Measurements from ENCODE around the gene FGF14. TPM values are rescaled to one million over a fixed set of nuclear protein-coding genes. Genes with fewer than 3 reads are reported as not detected.

FGF14 gene
- total RNA-seq, 4 donors from 2014 or later, result 0.04 to 1.4 (median 0.38) TPM

GRCh38 chr13:102127153-102127552 is 274.7 kb downstream of the FGF14 start:
- Histone ChIP-seq H3K4me3 (replicated peaks in 1 of 3) (no peak overlapping the region), H3K9me3 (no peaks in the 10 kb centered on the region), H3K27ac (no peak overlapping the region), H3K36me3 (no peaks in the 10 kb centered on the region), H3K4me1 (peaks cover 3 to 9% of the 10 kb centered on the region in 2 donors), H3K27me3 (no peaks in the 10 kb centered on the region)
- intact Hi-C loops (cut with DNase I), result no loop called here
- no peak for DNase-seq
- TF ChIP-seq CTCF (IDR thresholded peaks at IDR 0.05) (no peak), POLR2A (IDR thresholded peaks at IDR 0.05) (no peak)
- WGBS, 2 donors, result 70 to 87% methylated on average over 1 of the region's 1 CpG

GRCh38 chr13:102122147-102122546 is 279.7 kb downstream of the FGF14 start:
- no peak overlapping the region for H3K27ac ChIP-seq
- H3K4me3 ChIP-seq (replicated peaks in 1 of 3), result no peak overlapping the region
- H3K4me1 ChIP-seq, result no peaks in the 10 kb centered on the region
- intact Hi-C loops (cut with DNase I), result no loop called here
- TF ChIP-seq CTCF (IDR thresholded peaks at IDR 0.05) (no peak), POLR2A (IDR thresholded peaks at IDR 0.05) (no peak)
- no peaks in the 10 kb centered on the region for H3K36me3 ChIP-seq
- no peak for DNase-seq
- 88 to 91% methylated on average over 4 of the region's 4 CpGs for WGBS, 2 donors
- no peaks in the 10 kb centered on the region for H3K9me3 ChIP-seq
- H3K27me3 ChIP-seq, result no peaks in the 10 kb centered on the region

- Histone ChIP-seq H3K27ac (no peak overlapping the region), H3K4me3 (replicated peaks in 1 of 3) (no peak overlapping the region), H3K27me3 (no peaks in the 10 kb centered on the region), H3K9me3 (no peaks in the 10 kb centered on the region), H3K4me1 (no peaks in the 10 kb centered on the region), H3K36me3 (no peaks in the 10 kb centered on the region)
- TF ChIP-seq POLR2A (IDR thresholded peaks at IDR 0.05) (no peak), CTCF (IDR thresholded peaks at IDR 0.05) (no peak)
- intact Hi-C loops (cut with DNase I), result no loop called here
- no peak for DNase-seq
- WGBS, 2 donors, result 52 to 67% methylated on average over 7 of the region's 7 CpGs
Measured at GRCh38 chr13:102117175-102117831, 284.5 kb downstream of the FGF14 start.

- Histone ChIP-seq H3K4me3 (replicated peaks in 1 of 3) (no peak overlapping the region), H3K27ac (no peak overlapping the region), H3K36me3 (no peaks in the 10 kb centered on the region), H3K27me3 (no peaks in the 10 kb centered on the region), H3K4me1 (no peaks in the 10 kb centered on the region), H3K9me3 (no peaks in the 10 kb centered on the region)
- intact Hi-C loops (cut with DNase I), result no loop called here
- TF ChIP-seq POLR2A (IDR thresholded peaks at IDR 0.05) (no peak), CTCF (IDR thresholded peaks at IDR 0.05) (no peak)
- DNase-seq, result no peak
- 81 to 84% methylated on average over 3 of the region's 3 CpGs for WGBS, 2 donors
Measured at GRCh38 chr13:102103469-102103868, 298.4 kb downstream of the FGF14 start.

GRCh38 chr13:102100234-102100633 is 301.6 kb downstream of the FGF14 start:
- Histone ChIP-seq H3K27me3 (no peaks in the 10 kb centered on the region), H3K9me3 (no peaks in the 10 kb centered on the region), H3K4me1 (no peaks in the 10 kb centered on the region), H3K4me3 (replicated peaks in 1 of 3) (no peak overlapping the region), H3K36me3 (no peaks in the 10 kb centered on the region), H3K27ac (no peak overlapping the region)
- TF ChIP-seq CTCF (IDR thresholded peaks at IDR 0.05), result no peak
- TF ChIP-seq POLR2A (IDR thresholded peaks at IDR 0.05), result no peak
- 93 to 100% methylated on average over 3 of the region's 3 CpGs for WGBS, 2 donors
- intact Hi-C loops (cut with DNase I), result no loop called here
- DNase-seq, result no peak
